AG04450 (cell line): Measurements from ENCODE around the gene ZDBF2. TPM values are rescaled to one million over a fixed set of nuclear protein-coding genes. Genes with fewer than 3 reads are reported as not detected.

Experiments
- CTCF ChIA-PET: fragments of 300-600, 350-600 bp; formaldehyde crosslinking; extraction: SDS; loops from one replicate; lab custom pipeline; 2022; ENCODE audit warnings: antibody characterized with exemption, inconsistent platforms; lab: Charles Lee
- POLR2A ChIA-PET: fragments of 350-600 bp; formaldehyde crosslinking; extraction: SDS; loops from one replicate; lab custom pipeline; 2021; ENCODE audit warnings: antibody characterized with exemption, inconsistent platforms; lab: Yijun Ruan, JAX
- DNase-seq: peaks from one replicate; pipeline ENCODE4 v3.0.0-alpha.2; 2011; ENCODE audit warnings: low read depth, low spot score
- H3K27ac ChIP-seq: one replicate; pipeline ENCODE4 v1.5.1; 2012; ENCODE audit warnings: low read depth, low read length, control low read depth
- H3K27me3 ChIP-seq: one replicate; pipeline ENCODE4 v1.6.0; 2012; ENCODE audit warnings: low read length; ENCODE audit not compliant: control insufficient read depth, insufficient read depth
- H3K4me3 ChIP-seq: 2 replicates; pipeline ENCODE4 v1.5.1; 2011; ENCODE audit warnings: mild to moderate bottlenecking, low read depth, low read length, control low read depth
- H3K9me3 ChIP-seq: 2 replicates; pipeline ENCODE4 v1.5.1; 2012; ENCODE audit warnings: low read length; ENCODE audit not compliant: control insufficient read depth, insufficient read depth
- CTCF ChIP-seq: IDR thresholded peaks from 2 replicates; pipeline ENCODE4 v1.5.1; 2011; ENCODE audit warnings: low read depth, low read length, control low read depth, inconsistent platforms
- polyA plus RNA-seq: library from polyadenylated mRNA; depleted of rRNA; stranded (reverse); fragments of >200 nt; gene quantifications from 2 replicates; pipeline ENCODE4 v1.2.3, GENCODE V29; 2011

Gene ZDBF2
- polyA plus RNA-seq, 1 experiment, result 8.1 TPM

- POLR2A ChIA-PET, result no interaction called here
- Histone ChIP-seq H3K27me3 (peaks cover 31% of the 10 kb centered on the region), H3K9me3 (no peaks in the 10 kb centered on the region), H3K4me3 (no peak overlapping the region; the same call in 1 of the 2 replicates), H3K27ac (no peak overlapping the region)
- CTCF ChIA-PET, result no interaction called here
- no peak for TF ChIP-seq CTCF
- DNase-seq, result no peak
These were observed 1.9 kb downstream of the ZDBF2 start for GRCh38 chr2:206276169-206276942.

- Histone ChIP-seq H3K27ac (no peak overlapping the region), H3K4me3 (no peak overlapping the region), H3K27me3 (peaks cover 29% of the 10 kb centered on the region), H3K9me3 (no peaks in the 10 kb centered on the region)
- ChIA-PET POLR2A (no interaction called here), CTCF (interaction anchor here (0.9 kb wide), 1 partner anchor 113 kb away, joined by 4 read pairs; no protein-coding TSS in a partner anchor)
- TF ChIP-seq CTCF, result no peak
- DNase-seq, result no peak
These were observed 3.0 kb downstream of the ZDBF2 start for GRCh38 chr2:206277503-206277902.

- Histone ChIP-seq H3K9me3 (no peaks in the 10 kb centered on the region), H3K27me3 (no peaks in the 10 kb centered on the region), H3K4me3 (no peak overlapping the region), H3K27ac (no peak overlapping the region)
- POLR2A ChIA-PET, result no interaction called here
- CTCF ChIA-PET, result no interaction called here
- no peak for TF ChIP-seq CTCF
- DNase-seq, result no peak
These were observed 8.3 kb downstream of the ZDBF2 start for GRCh38 chr2:206282746-206283145.

GRCh38 chr2:206287197-206287596 is 12.7 kb downstream of the ZDBF2 start:
- H3K27ac ChIP-seq, result no peak overlapping the region
- no peak overlapping the region for H3K4me3 ChIP-seq
- no peak for TF ChIP-seq CTCF
- no peaks in the 10 kb centered on the region for H3K27me3 ChIP-seq
- ChIA-PET CTCF (no interaction called here), POLR2A (no interaction called here)
- no peaks in the 10 kb centered on the region for H3K9me3 ChIP-seq
- no peak for DNase-seq

GRCh38 chr2:206289391-206289790 is 14.9 kb downstream of the ZDBF2 start:
- ChIA-PET POLR2A (no interaction called here), CTCF (no interaction called here)
- Histone ChIP-seq H3K4me3 (no peak overlapping the region), H3K9me3 (no peaks in the 10 kb centered on the region), H3K27me3 (no peaks in the 10 kb centered on the region), H3K27ac (no peak overlapping the region)
- TF ChIP-seq CTCF, result no peak
- no peak for DNase-seq
